Stimulated activated CD4-positive, alpha-beta T cell treated with anti-CD3 and anti-CD28 coated beads, Interleukin-1b, Interleukin-23, amount 100 ng/mL, for 48 hours (primary cell): ENCODE measurements around the gene HMGCS2.

Experiments used
- DNase-seq: peaks from one replicate; pipeline ENCODE4 v3.0.0-alpha.2; 2020

Gene HMGCS2

GRCh38 chr1:119752592-119752991, 16.1 kb downstream of the HMGCS2 start:
- DNase-seq = no peak

DNA sequence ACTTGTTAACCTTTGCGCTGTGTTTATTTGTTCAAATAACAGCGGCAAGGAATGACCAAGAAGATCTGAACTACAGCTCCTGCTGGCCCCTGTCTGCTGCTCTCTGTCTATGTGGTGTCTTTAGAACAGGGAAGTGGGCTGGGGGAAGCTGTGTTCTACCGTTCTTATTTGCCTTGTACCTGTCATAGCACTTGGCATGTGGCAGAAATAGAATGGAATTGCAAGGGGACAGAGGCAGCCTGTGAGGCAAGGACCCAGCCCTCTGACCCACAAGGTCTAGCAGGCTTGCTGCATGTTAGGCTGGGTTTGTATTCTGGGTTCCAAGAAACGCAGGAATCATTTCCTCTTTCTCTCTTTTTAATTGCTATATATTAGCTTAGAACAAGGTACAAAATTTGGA, 20.7 kb downstream of the HMGCS2 start:
- no peak for DNase-seq

GRCh38 chr1:119747451-119747850, 21.3 kb downstream of the HMGCS2 start:
- no peak for DNase-seq

GRCh38 chr1:119745034-119745433, 23.7 kb downstream of the HMGCS2 start:
- no peak for DNase-seq

DNA sequence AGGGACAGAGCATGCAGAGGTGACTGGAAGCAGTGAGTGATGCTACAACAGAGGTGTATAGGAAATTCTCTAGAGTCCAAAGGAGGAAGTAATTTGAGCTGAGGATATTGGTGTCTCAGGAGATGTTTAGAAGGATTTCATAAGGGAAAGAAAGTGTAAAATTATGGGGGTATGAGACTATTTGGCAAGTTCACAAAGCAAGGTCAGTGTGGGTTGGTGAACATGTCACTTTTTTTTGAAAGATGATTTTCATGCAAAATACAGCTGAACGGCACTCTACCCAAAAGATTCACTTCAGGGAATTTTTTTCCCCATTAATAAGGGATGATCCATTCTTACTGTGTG, 24.1 kb downstream of the HMGCS2 start:
- DNase-seq = no peak

DNA sequence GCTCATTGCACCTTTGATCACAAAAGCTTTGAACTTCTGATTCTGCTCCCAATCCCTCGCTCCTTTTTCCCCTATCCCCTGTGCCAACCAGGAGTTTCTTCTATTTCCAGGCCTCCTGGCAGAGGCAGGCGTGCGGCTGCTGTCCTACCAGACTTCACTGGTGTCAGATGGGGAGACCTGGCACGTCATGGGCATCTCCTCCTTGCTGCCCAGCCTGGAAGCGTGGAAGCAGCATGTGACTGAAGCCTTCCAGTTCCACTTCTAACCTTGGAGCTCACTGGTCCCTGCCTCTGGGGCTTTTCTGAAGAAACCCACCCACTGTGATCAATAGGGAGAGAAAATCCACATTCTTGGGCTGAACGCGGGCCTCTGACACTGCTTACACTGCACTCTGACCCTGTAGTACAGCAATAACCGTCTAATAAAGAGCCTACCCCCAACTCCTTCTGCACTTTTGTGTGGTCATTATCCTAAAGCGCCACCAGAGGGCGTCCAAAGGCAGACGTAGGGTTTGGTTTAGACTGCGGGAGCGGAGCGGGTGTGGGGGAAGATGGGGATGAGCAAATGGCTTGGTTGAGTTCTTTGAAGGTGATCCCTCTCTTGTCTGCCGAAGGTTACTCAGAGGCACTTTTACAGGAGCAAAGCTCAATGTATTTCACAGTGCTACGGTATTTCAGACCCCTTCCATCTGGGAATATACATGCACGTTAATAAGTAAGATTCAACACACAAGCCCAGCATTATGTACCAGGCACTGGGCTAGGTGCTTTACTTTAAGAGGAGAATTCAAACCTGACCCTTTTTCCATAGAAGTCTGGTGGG, 24.7 kb downstream of the HMGCS2 start:
- DNase-seq = peak; percentile 60

GRCh38 chr1:119743308-119743707, 25.4 kb downstream of the HMGCS2 start:
- DNase-seq = no peak

DNA sequence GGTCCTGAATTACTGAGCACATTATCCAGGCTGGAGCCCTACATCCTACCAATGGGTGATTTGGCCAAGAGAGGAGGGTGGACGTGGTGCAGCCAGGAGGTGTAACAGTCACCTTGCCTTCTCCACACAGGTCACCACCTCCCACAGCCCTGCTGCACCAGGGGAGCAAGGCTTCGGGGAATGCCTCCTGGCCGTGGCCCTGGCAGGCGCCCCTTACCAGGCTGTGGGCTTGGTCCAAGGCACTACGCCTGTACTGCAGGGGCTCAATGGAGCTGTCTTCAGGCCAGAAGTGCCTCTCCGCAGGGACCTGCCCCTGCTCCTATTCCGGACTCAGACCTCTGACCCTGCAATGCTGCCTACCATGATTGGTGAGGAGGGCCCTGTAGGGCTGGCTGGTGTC, 26.0 kb downstream of the HMGCS2 start:
- DNase-seq = no peak

DNA sequence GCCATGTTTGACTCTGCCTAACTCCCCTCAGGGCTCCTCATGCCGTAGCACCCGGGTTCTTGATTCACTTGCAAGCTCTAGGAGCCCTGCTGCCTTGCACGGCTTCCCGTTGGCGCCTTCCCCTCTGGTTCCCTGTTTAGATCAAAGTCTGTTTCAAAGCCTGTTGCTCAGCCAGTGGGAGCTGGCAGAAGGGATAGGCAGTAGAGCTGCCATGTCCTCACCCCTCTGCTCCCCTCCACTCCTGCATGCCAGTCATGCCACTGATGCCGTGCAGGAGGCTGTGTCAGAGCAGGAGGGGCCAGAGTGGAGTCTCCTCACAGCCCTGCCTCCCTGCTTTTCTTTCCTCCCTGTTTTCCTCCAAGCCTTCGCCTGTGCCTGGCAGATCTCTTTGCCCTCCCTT, 26.5 kb downstream of the HMGCS2 start:
- DNase-seq = no peak

DNA sequence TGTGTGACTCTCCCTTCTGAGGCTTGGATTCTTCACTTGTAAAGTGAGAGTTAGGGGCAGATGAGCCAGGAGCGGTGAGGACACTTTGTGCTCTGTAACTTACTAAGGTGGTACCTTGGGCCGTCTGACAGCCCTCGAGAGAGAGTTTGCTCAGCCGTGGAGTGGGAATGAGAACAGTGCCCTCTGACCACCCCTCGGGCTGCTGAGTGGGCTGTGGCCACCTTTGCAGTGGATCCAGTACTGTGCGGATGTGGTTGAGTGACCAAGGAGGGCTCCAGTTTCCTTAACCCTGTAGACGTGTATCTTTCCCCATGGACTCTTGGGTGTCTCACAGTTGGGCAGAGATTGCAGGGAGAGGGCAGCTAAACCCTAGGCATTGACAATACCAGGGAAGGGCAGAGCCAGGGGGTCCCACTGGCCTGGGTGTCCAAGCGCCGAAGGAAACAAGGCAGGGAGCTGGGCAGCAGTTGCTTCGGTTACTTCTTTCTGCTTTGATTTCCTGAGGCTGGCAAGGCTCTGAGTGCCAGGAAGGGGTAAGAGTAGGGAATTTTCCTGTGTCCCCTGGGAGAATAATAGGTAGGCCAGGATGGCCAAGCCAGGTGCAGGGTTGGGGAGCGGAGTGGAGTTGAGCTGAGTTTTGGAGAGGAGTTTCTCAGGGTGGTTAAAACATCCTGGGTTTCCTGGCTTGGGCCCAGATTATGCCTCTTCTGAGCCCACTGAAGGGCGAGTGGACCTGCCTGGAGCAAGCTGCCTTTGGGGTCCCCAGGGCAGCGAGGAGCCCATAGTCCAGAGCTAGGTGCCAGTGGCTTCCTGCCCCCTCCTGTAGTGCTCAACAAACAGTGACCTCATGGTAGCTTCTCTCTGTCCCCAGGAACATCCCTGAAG, 27.6 kb downstream of the HMGCS2 start:
- DNase-seq = no peak

GRCh38 chr1:119740261-119740660, 28.4 kb downstream of the HMGCS2 start:
- DNase-seq = no peak

- no peak for DNase-seq
These were observed 29.6 kb downstream of the HMGCS2 start for GRCh38 chr1:119739150-119739549.

GRCh38 chr1:119738100-119738720, 30.5 kb downstream of the HMGCS2 start:
- no peak for DNase-seq

DNA sequence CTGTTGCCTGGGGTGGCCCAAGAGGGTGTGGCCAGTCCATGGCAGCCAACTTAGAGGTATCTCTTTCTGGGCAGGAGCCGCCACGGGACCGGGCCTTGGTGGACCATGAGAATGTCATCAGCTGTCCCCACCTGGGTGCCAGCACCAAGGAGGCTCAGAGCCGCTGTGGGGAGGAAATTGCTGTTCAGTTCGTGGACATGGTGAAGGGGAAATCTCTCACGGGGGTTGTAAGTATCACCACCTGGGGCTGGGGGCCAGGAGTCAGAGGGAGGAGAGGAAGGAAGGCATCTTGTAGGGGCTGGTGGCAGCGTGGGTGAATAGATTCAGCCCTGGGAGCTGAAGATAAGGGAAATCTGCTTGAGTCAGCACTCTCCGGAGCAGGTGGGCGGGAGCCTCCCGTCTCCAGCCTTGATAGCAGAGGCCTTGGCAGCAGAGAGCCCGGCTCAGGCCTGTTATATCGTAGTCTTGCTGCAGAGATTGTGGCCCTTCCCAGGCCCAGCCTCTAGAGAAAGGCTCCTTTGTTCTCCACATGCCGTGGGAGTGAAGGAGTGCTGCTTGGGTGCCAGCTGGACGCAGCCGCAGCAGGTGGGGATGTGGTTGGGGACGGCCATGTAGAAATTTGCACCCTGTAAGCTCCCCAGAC, 31.5 kb downstream of the HMGCS2 start:
- no peak for DNase-seq

- no peak for DNase-seq
These were observed 32.1 kb downstream of the HMGCS2 start for GRCh38 chr1:119736649-119737039.

DNA sequence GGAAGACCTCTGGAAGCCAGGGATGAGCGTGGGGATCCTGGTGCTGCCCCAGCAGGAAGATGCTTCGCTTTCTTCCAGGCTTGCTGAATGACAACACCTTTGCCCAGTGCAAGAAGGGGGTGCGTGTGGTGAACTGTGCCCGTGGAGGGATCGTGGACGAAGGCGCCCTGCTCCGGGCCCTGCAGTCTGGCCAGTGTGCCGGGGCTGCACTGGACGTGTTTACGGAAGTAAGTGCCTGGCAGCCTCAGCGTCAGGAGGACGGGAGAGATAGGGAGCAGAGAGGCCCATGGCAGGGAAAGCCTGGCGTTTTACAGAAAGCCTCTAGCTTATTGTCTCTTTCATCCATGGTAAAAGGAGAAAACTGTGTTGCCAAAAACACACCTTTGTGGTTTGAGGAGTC, 33.5 kb downstream of the HMGCS2 start:
- DNase-seq = no peak

DNA sequence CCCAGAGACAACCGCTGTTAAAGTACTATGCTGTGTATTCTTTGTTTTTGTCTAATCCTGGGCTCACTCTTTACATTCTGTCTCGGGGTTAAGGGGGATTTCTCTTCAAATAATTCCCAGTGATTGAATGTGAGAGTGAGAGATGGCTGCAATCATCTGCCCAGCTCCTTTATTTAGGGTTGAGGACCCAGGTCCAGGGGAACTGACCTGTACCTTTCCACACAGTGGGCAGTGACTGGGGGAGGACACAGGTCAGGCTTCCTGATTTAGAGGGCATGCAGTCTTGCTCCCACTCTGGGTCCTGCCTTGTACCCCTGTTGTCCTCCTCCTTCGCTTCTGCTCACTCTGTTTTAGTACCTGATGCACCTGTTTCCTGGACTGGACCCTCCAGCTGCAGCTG, 35.0 kb downstream of the HMGCS2 start:
- no peak for DNase-seq

DNA sequence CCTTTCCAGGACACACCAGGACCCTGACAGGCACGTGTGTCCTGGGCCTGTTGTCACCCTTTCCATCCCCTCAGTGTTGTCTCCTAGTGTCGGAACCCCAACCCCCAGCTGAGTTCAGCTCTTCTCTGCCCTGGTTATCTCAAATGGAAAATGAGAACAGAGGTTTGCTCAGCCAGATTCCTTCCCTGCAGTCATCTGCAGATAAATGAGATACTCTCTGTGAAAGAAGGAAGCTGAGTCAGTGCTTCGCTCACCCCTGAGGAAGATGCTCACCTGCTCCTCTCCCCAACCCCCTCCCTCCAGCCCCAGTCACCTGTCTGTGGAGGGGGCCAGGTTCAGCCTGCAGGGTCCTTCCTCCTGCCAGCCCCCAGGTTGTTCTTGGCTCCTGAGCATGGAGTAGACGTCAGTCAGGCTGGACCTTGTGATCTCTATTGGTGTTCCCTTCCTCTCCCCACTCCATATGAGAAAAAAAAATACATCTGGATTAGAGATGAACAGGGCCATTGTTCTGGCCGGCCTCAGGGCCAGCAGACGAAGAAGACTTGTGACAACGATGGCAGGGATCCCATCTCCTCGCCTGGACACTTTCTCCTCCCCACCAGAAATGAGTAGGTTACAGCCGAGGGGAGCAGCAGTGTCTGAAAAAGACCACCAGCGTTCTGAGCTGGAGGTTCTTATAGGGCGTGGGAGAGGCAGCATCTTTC, 36.1 kb downstream of the HMGCS2 start:
- no peak for DNase-seq

DNA sequence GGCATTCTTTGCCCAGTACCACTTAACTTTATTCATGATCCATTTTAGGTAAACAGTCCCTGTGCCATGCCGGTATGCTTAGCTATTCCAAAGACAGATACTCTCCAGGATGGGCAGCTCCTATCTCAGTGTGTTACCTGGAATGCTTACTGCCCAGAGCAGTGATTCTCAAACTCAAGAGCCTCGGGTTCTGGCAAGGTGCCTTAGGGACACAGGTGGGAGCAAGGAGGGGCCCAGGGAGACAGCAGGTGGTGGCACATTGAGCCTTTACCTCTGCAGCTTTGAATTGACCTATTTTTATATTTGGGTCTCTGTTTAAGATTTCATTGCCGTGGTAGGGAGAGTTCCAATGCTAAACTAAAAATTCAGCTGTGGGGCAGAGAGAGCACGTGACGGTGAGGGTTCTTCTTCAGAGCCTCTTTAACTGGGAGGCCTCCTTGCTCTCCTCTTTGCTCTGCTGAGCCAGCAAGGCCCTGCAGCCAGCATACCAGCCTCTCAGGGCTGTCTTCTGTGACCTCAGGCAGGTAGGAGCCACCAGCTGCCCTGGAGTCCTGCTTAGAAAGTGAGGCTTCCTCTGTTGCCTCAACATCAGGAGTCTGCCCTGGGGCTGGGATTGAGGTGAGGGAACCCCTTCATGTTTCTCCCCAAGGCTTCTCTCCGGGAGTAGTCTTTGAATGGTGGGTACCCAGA, 36.8 kb downstream of the HMGCS2 start:
- no peak for DNase-seq

DNA sequence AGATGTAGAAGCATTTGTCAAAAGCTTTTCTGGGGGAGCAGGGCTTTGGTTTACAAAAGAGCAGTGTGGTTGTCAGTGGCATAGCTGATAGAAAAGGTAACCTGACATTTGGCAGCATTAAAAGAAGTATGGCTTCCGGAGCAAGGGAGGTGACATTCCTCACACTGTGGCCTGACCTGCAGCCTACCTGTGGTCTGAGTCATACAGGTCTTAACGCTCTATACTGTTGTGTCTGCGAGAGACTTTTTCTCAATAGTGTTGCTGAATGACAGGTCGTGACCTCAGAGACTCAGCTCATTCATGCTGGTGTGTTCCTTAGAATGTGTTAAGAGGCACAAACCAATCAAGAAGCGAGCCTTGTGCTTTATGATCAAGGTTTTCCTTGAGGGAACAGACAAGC, 37.6 kb downstream of the HMGCS2 start:
- DNase-seq = no peak

- DNase-seq = no peak
These were observed 39.7 kb downstream of the HMGCS2 start for GRCh38 chr1:119729044-119729443.

DNA sequence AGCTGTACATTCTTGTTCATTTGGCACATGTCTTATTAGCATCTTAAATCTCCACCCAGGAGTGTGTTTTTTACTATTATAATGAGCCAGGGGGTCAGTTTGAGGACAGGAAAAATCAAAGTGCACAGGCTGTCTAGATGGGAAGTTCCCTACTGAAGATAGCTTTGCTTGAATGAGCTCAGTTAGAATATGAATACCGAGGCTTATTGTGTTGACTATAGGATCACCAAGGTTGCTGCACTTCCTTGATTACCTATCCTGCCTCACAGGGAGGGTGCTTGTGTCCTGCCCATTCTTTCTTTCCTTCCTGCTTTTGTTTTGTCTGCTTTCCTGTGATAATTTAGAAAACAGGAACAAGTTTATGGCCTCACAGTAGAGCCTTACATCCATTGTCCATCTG, 40.7 kb downstream of the HMGCS2 start:
- DNase-seq = no peak
